ENCODE results near the gene NLGN1. TPM values are rescaled to one million over a fixed set of nuclear protein-coding genes. Genes with fewer than 3 reads are reported as not detected.

The NLGN1 gene
- total RNA-seq, 1 donor = 6.1 TPM

DNA sequence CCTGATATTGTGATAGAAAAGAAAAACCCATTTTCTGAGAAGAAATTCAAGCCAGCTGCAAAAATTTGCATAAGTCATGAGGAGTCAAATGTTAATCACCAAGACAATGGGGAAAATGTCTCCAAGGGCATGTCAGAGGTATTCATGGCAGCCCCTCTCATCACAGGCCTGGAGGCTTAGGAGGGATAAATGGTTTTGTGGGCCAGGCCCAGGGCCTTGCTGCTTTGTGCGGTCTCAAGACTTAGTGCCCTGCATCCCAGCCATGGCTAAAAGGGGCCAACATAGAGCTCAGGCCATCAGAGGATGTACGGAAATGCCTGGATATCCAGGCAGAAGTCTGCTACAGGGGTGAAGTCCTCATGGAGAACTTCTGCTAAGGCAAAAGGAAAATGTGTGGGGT is 631.1 kb downstream of the NLGN1 start:
- no peak overlapping the region for H3K4me3 ChIP-seq (ENCODE audit: low read depth, low read length)
- DNase-seq (ENCODE audit: low read depth) = no peak
- TF ChIP-seq, protein P1, sequence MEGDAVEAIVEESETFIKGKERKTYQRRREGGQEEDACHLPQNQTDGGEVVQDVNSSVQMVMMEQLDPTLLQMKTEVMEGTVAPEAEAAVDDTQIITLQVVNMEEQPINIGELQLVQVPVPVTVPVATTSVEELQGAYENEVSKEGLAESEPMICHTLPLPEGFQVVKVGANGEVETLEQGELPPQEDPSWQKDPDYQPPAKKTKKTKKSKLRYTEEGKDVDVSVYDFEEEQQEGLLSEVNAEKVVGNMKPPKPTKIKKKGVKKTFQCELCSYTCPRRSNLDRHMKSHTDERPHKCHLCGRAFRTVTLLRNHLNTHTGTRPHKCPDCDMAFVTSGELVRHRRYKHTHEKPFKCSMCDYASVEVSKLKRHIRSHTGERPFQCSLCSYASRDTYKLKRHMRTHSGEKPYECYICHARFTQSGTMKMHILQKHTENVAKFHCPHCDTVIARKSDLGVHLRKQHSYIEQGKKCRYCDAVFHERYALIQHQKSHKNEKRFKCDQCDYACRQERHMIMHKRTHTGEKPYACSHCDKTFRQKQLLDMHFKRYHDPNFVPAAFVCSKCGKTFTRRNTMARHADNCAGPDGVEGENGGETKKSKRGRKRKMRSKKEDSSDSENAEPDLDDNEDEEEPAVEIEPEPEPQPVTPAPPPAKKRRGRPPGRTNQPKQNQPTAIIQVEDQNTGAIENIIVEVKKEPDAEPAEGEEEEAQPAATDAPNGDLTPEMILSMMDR (IDR thresholded peaks at IDR 0.05; ENCODE audit: insufficient read depth, low read length) = no peak

DNA sequence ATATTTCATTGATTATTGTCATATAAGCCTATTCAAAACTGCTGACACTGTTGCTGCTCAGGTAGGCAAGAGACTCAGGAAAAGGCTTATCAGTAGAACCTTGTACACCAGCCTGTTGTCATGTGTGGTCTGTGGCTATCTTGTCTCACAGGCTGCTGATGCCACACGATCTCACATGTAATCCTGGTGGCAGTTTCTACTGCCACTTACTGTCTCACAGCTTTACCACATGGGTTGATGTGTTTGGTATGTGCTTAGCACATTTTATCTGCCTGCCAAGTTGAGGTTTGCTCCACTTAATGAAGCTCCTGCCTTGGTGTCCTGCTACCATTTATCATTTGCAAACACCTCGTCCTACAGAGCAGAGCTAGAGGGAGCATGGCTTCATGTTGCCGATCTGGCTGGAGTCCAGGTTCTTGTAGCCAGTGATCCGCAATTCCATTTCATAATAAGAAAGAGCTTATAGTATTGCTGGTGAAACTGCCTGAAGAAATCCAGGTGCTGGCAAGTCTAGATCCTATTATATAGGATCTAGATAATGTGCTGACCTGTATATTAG is 637.9 kb downstream of the NLGN1 start:
- DNase-seq (ENCODE audit: low read depth) = no peak
- H3K4me3 ChIP-seq (ENCODE audit: low read depth, low read length) = no peak overlapping the region
- TF ChIP-seq, protein P1 (IDR thresholded peaks at IDR 0.05; ENCODE audit: insufficient read depth, low read length) = no peak

DNA sequence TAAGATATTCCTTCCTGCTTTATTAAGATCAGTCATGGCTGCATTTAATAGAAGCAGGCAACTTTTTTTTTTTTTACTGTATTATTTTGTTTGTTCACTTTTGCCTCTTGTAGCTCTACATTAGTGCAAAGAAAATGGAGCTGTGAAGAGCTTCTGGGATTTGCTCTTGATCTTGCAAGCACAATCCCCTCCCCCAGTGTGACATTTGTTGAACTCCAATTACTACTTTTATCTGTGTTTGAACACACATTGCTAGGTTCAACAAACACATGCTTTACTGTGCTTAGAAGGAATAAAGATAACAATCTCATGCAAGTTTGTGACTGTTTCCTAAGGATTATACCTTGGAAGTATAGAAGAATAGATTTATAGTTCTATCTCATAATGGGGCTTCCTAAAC is 648.8 kb downstream of the NLGN1 start:
- no peak overlapping the region for H3K4me3 ChIP-seq (ENCODE audit: low read depth, low read length)
- DNase-seq (ENCODE audit: low read depth) = no peak
- TF ChIP-seq, protein P1 (IDR thresholded peaks at IDR 0.05; ENCODE audit: insufficient read depth, low read length) = no peak

DNA sequence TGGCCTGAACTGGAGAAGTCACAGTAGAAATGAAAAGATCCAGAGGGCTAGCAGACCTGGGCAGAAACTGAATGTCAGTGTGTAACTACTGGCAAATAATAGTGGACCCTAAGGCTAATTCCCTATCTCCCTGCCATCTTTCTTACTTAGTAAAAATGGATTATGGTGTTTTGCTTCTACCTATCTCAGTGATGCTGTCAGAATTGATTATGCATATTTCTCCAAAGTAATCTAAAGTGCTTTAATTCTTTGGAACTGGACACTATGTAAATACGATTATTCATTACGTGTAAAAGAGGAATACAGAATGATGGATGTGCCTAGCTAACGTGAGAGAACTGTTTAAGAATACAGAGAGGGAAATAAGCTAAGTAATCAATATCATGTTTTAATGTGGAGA is 651.9 kb downstream of the NLGN1 start:
- no peak for DNase-seq (ENCODE audit: low read depth)
- no peak overlapping the region for H3K4me3 ChIP-seq (ENCODE audit: low read depth, low read length)
- TF ChIP-seq, protein P1 (IDR thresholded peaks at IDR 0.05; ENCODE audit: insufficient read depth, low read length) = no peak

DNA sequence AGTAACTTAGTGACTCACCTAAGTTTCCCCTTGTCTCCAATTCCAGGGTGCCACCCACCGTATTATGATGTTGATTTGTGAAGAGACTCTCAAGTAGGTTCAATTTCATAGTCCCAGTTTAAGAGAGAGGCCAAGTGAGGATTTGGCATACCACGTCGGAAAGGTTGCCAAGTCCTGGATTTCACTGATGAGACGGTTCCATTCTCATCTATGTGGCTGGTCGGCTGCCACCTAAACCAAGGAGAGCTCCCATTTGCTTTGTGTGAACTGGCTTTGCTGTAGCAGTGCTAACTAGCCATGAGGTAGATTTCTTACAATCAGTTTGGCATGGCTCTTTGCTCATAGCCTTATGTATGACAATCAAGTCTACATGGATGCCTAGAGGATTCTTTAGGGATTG is 653.6 kb downstream of the NLGN1 start:
- no peak overlapping the region for H3K4me3 ChIP-seq (ENCODE audit: low read depth, low read length)
- TF ChIP-seq, protein P1 (IDR thresholded peaks at IDR 0.05; ENCODE audit: insufficient read depth, low read length) = no peak
- DNase-seq (ENCODE audit: low read depth) = no peak

DNA sequence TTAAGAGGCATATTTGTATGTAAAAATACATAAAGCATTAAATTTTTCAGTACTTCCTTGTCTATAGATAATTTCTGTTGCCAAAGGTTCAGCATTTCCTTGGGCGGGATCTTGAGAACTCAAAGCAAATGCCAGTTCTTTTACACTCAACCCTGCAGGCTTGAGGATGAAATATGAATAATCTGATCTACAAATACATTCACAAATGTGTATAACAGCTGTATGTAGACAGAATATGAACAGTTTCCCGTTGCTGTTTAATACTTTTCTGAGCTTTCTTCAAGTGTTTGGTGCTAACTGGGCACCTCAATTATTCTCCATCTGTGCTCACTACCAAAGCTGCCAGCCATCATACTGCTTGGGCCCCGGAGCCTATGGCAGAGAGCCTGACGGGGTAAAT is 661.3 kb downstream of the NLGN1 start:
- no peak overlapping the region for H3K4me3 ChIP-seq (ENCODE audit: low read depth, low read length)
- TF ChIP-seq, protein P1 (IDR thresholded peaks at IDR 0.05; ENCODE audit: insufficient read depth, low read length) = no peak
- DNase-seq (ENCODE audit: low read depth) = no peak

DNA sequence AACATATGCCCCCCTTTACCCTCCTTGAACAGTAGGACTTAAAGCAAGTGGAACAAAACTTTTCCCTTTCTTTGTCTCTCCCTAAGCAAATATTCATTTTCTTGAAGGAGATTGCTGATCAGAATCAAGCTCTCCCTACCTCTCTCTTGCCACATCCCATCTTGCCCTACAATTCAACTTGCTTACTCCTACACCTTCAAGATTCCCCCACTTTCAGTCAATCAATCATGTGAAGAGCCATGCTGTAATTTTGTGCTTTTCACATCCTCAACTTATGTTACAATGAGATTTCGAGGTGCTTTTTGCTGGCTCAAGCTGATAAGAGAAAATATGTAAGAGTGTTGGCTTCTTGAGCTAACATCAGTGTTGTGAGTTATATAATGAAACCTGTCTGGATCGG is 662.9 kb downstream of the NLGN1 start:
- TF ChIP-seq, protein P1 (IDR thresholded peaks at IDR 0.05; ENCODE audit: insufficient read depth, low read length) = no peak

More for the DNA sequence above, 662.9 kb downstream of the NLGN1 start:
- no peak overlapping the region for H3K4me3 ChIP-seq (ENCODE audit: low read depth, low read length)
- no peak for DNase-seq (ENCODE audit: low read depth)
